Muscle layer of duodenum (tissue), 2 donors: ENCODE measurements around the gene BLVRB.
"Not testable (repeated sequence)": the region's sequence is repeated elsewhere in the genome, so short reads cannot be mapped to it uniquely, and the experiment has no call there.

ENCODE experiments used
- H3K27ac ChIP-seq: one replicate; pipeline ENCODE4 v1.7.0; 2013; ENCODE audit warnings: mild to moderate bottlenecking, low read length
- H3K27me3 ChIP-seq: one replicate; pipeline ENCODE4 v1.7.0; 2013; ENCODE audit warnings: low read depth, mild to moderate bottlenecking, control low read depth, low read length
- H3K36me3 ChIP-seq, 2 donors: one replicate each; pipeline ENCODE4 v1.7.0; 2013; ENCODE audit warnings: low read length in 2 of 2, control low read depth in 1 of 2, mild to moderate bottlenecking in 1 of 2; ENCODE audit not compliant: insufficient read depth in 2 of 2, control insufficient read depth in 1 of 2
- H3K4me1 ChIP-seq, 2 donors: one replicate each; pipeline ENCODE4 v1.7.0; 2013; ENCODE audit warnings: low read length in 2 of 2, mild to moderate bottlenecking in 2 of 2, control low read depth in 1 of 2, moderate library complexity in 1 of 2; ENCODE audit not compliant: insufficient read depth in 2 of 2, control insufficient read depth in 1 of 2
- H3K4me3 ChIP-seq, 2 donors: one replicate each; pipeline ENCODE4 v1.7.0; 2013; ENCODE audit warnings: low read length in 2 of 2, low read depth in 1 of 2, mild to moderate bottlenecking in 1 of 2
- H3K9me3 ChIP-seq, 2 donors: one replicate each; pipeline ENCODE4 v1.7.0; 2013; ENCODE audit warnings: low read length in 2 of 2, control low read depth in 1 of 2, mild to moderate bottlenecking in 1 of 2; ENCODE audit not compliant: control insufficient read depth in 1 of 2
- donor health status: healthy.

The BLVRB gene

DNA sequence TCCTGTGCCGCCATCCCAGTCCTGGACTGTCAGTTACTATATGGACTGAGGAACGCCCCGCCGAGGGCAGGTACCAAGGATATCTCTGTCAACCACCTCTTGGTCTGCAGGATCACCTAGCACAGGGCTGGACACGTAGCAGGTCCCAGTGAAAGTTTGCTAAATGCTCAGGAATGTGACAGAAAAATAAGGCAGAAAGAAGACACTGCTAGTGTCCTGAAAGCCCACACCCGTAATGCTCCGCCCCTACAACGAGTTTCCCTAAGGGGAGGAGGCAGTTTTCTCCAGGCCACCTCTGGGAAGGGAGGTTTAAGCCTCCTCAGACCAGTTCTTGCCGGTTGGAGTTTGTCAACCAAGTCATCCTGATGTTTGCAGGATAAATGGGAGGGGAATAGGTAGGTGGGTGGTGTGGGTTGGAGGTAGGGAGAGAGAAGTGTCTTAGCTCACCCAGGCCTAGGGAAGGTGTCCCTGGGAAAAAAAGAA is 19.7 kb downstream of the BLVRB start:
- Histone ChIP-seq H3K36me3 (peaks cover 22 to 31% of the 10 kb centered on the region in 2 donors), H3K27me3 (no peaks in the 10 kb centered on the region), H3K4me1 (peaks cover 12 to 22% of the 10 kb centered on the region in 2 donors), H3K27ac (no peak overlapping the region), H3K9me3 (no peaks in the 10 kb centered on the region), H3K4me3 (no peak overlapping the region)

DNA sequence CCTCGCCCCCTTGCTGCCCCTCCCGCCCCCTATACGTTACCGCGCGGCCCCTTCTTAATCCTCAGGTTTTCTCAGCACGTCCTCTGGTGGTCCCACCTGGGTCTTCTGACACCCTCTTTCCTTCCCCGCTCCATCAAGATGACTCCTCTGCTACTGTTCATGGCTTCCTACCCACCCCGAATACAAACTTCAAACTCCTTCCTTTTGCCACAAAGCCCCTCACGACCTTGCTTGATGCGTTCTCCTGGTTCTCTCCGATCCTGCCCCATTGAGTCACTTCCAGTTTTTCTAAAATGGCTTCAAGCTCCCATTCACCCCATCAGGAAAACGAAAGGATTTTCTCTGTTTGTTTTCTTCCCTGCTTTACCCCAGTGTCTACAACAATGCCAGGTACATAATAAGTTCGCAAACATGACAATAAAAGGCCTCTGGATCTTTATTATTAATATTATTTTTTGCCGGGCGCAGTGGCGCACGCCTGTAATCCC is 20.7 kb downstream of the BLVRB start:
- H3K4me3 ChIP-seq = peak overlapping the region; percentile 95 to 100
- H3K36me3 ChIP-seq = peaks cover 31 to 38% of the 10 kb centered on the region in 2 donors
- no peaks in the 10 kb centered on the region for H3K27me3 ChIP-seq
- peak overlapping the region; percentile 94 for H3K27ac ChIP-seq
- no peaks in the 10 kb centered on the region for H3K9me3 ChIP-seq
- H3K4me1 ChIP-seq = peaks cover 13 to 31% of the 10 kb centered on the region in 2 donors

DNA sequence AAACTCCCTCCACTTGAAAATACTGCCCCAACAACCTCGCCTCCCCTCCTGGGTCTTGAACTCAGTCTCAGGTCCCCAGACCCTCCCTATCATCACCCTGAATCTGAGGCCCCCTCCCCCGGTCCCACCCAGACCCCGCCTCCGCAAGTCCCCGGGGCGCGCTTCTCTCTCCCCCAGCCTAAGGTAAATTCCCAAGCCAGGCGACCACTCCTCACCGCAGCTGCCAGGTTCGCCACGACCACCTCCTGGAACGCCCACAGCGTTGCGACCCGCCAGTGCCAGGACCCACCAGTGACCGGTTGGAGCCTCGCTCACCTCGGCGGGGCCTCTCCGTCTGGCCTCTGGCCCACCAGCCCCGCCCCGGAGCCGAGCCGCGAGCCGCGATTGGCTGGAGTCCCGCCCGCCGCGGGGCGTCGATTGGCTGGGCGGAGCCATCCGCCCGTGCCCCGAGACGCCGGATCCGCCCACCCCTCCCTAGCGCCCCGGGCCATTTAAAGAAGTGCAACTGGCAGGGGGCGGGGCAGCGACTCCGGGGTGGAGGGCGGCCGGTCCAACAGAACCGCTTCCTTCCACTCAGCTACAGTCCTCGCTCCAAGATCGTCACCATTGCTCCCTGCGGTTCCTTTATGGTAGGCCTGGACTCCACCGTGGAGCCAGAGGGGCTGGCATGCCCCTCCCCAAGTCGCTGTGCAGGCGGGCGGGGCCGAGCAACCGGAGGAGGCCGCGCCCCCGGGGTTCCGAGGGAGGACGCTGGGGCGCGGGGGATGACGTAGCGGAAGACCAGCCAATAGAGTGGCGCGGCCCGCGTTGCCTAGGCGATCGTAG is 21.3 kb downstream of the BLVRB start, which contains the start of gene SERTAD3:
Gene SERTAD3, minus strand, starts transcription at position 336 of the 825 bp plus-strand sequence. CDS start 2,255 bp downstream, outside the sequence.
- peaks cover 13 to 31% of the 10 kb centered on the region in 2 donors for H3K4me1 ChIP-seq
- peak within 1 kb of the TSS; percentile 100 for H3K27ac ChIP-seq
- H3K36me3 ChIP-seq = peaks cover 31 to 38% of the 10 kb centered on the region in 2 donors
- H3K27me3 ChIP-seq = no peaks in the 10 kb centered on the region
- H3K9me3 ChIP-seq = no peaks in the 10 kb centered on the region
- H3K4me3 ChIP-seq = peak within 1 kb of the TSS; percentile 95 to 100

- peak overlapping the region; percentile 95 to 100 for H3K4me3 ChIP-seq
- H3K27me3 ChIP-seq = no peaks in the 10 kb centered on the region
- no peaks in the 10 kb centered on the region for H3K9me3 ChIP-seq
- peaks cover 13 to 31% of the 10 kb centered on the region in 2 donors for H3K4me1 ChIP-seq
- H3K36me3 ChIP-seq = peaks cover 31 to 38% of the 10 kb centered on the region in 2 donors
- H3K27ac ChIP-seq = peak overlapping the region; percentile 100
These were observed 22.2 kb downstream of the BLVRB start for GRCh38 chr19:40443131-40443999.

DNA sequence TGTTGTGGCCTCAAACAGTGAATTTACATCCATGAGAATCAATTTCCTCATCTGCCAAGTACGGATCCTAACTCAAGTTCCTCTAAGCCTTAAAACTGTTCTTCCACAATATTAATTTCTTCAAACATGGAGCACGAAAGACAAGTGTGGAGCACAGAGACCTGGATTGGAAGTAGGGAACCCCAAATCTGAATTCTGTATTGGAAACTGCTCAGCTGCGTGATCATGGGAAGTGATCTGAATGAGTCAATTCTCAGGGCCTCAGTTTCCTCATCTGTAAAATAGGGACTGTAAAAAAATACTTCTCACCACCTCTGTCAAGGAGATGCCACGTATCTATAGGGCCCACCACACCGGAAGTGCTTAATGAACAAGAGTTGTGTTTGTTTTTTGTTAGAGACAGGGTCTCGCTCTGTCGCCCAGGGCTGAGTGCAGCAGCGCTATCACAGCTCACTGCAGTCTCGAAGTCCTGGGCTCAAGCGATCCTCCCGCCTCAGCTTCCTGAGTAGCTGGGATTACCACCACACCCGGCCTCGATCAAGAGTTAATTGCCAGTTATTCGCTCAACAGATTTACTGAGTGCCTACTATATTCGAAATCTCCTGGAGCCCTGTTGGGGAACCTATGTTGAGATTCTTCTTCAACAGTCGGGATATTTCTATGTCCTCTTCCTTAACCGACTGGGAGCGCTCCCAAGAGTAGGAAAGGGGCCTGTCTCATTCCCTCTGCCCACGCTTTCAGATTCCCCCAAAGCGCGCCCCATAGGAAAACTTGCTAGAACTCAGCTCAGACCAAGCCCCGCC is 23.0 kb downstream of the BLVRB start:
- Histone ChIP-seq H3K36me3 (peaks cover 24 to 31% of the 10 kb centered on the region in 2 donors), H3K27me3 (no peaks in the 10 kb centered on the region), H3K9me3 (no peaks in the 10 kb centered on the region), H3K4me3 (peak overlapping the region; percentile 81 to 95), H3K27ac (peak overlapping the region; percentile 88), H3K4me1 (peaks cover 13 to 31% of the 10 kb centered on the region in 2 donors)

DNA sequence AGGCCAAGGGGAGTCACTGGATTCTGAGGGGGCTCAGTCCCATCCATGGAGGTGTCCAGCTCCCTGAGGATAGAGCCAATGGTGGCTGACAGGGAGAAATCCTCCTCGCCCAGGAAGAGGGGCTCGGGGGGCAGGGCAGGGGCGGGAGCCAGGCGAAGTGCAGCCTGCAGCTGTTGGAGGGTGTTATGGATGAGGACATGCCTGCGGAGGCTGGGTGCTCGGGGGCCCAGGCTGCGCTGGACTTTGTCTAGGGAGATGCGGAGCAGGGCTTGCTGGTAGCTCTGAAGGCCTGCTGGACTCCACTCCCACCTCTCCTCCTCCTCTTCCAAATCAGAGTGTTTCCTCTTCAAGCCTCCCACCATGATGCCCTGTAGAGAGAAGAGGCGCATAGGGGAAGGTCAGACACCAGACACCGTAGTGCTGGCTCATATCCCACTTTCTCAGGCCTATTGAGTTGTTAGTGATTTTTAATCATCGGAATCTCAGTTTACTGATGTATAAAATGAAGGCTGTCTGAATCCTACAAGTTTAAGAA is 23.8 kb downstream of the BLVRB start:
- Histone ChIP-seq H3K36me3 (peaks cover 24 to 31% of the 10 kb centered on the region in 2 donors), H3K4me3 (peak overlapping the region; percentile 81 to 95), H3K27ac (peak overlapping the region; percentile 88), H3K4me1 (peaks cover 13 to 31% of the 10 kb centered on the region in 2 donors), H3K27me3 (no peaks in the 10 kb centered on the region), H3K9me3 (no peaks in the 10 kb centered on the region)

GRCh38 chr19:40438284-40438683 is 27.3 kb downstream of the BLVRB start:
- peaks cover 24 to 26% of the 10 kb centered on the region in 2 donors for H3K36me3 ChIP-seq
- no peak overlapping the region for H3K4me3 ChIP-seq
- no peaks in the 10 kb centered on the region for H3K9me3 ChIP-seq
- peaks cover 13 to 31% of the 10 kb centered on the region in 2 donors for H3K4me1 ChIP-seq
- no peaks in the 10 kb centered on the region for H3K27me3 ChIP-seq
- H3K27ac ChIP-seq = no peak overlapping the region

DNA sequence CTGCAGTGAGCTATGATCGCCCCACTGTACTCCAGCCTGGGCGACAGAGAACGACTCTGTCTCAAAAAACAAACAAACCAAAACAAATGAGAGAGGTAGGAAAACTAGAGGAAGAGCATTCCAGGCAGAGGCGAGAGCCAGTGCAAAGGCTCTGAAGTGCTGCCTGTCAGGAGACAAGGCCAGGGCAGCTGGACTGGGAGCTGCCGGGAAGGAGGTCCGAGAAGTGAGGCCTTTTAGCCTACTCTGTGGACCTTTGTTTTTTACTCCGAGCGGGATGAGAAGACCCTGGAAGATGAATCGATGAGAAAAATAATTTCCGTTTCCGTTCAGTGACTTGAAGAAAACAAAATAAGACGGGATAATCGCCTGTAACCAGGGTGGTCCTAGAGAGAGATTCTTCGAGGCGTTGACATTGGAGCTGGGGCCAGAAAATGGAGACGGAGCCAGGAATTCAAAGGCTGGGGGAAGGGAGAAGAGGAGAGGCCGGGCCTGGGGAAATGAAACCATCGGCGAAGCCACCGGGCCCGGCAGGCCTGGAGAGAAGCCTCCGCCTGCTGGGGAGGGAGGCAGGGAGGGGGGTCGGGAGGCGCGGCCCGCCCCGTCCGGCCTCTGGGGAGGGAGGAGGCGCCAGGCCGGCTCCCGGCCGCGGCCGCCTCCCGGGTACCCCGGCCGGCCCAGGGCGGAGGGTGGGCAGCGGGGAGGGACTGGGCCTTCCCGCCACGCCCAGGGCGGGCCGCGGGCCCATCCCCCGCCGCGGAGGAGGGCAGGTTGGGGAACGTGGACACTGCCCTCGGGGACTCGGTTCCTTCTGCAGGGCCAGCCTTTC is 31.9 kb downstream of the BLVRB start:
- no peaks in the 10 kb centered on the region for H3K36me3 ChIP-seq
- H3K27ac ChIP-seq = peak overlapping the region; percentile 100
- no peaks in the 10 kb centered on the region for H3K9me3 ChIP-seq
- peaks cover 0 to 13% of the 10 kb centered on the region in 2 donors for H3K4me1 ChIP-seq
- no peaks in the 10 kb centered on the region for H3K27me3 ChIP-seq
- peak overlapping the region; percentile 59 to 81 for H3K4me3 ChIP-seq

GRCh38 chr19:40432760-40433159 is 32.8 kb downstream of the BLVRB start:
- H3K9me3 ChIP-seq = not testable (repeated sequence)
- peak overlapping the region in 1 of 2 donors; percentile 59 for H3K4me3 ChIP-seq

DNA sequence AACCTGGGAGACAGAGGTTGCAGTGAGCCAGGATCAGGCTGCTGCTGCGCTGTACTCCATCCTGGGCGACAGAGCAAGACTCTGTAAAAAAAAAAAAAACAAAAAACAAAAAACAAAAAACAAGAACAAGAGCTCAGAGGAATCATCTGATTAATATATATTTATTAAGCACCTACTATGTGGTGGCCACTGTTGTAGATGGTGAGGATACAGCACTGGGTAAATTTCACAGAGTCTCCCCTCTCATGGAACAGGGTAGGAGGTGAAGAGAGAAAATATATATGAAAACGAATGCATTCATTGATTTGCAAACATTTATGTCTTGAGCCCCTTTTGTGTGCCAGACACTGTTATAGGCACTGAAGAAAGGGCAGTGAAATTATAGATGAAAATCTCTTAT is 33.8 kb downstream of the BLVRB start:
- Histone ChIP-seq H3K27ac (no peak overlapping the region), H3K4me1 (peaks cover 0 to 13% of the 10 kb centered on the region in 2 donors), H3K9me3 (no peaks in the 10 kb centered on the region), H3K4me3 (no peak overlapping the region), H3K36me3 (no peaks in the 10 kb centered on the region), H3K27me3 (no peaks in the 10 kb centered on the region)

More at GRCh38 chr19:40432760-40433159, 32.8 kb downstream of the BLVRB start:
- H3K36me3 ChIP-seq, H3K27me3 ChIP-seq: not testable (repeated sequence)
- Histone ChIP-seq H3K4me1 (peaks cover 0 to 13% of the 10 kb centered on the region in 2 donors), H3K27ac (peak overlapping the region; percentile 100)
